Testis (tissue), 2 donors: ENCODE results near the gene SPINT4.

Experiments
- POLR2A ChIP-seq: fragments of 450-650 bp; IDR thresholded peaks from one replicate; pipeline ENCODE4 v1.6.1; 2017; ENCODE audit warnings: antibody characterized with exemption, mild to moderate bottlenecking, moderate library complexity
- TF ChIP-seq, protein P1 (sequence below), 3 experiments: fragments of 450-650 bp in 2 of 3; fragments of 200-600 bp in 1 of 3; sonication (generic) in 1 of 3; IDR thresholded peaks; one replicate each; pipeline ENCODE4 v1.5.1; 2016 to 2019; ENCODE audit warnings: antibody characterized with exemption in 3 of 3, mild to moderate bottlenecking in 2 of 3, moderate library complexity in 1 of 3

DNA sequence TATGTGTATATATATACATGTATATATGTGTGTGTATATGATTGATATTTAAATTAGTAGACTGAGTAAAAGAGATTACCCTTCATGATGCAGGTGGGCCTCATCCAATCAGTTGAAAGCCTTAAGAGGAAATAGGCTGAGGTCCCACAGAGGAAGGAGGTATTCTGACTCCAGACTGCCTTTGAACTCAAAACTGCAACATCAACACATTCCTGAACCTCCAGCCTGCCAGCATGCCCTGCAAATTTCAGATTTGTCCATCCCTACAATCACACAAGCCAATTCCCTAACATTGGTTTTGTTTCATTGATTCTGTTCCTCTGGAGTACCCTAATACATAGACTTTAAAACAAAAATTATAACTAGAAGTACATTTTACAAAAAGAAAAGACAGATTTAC is 22.9 kb downstream of the SPINT4 start:
- TF ChIP-seq, protein P1, sequence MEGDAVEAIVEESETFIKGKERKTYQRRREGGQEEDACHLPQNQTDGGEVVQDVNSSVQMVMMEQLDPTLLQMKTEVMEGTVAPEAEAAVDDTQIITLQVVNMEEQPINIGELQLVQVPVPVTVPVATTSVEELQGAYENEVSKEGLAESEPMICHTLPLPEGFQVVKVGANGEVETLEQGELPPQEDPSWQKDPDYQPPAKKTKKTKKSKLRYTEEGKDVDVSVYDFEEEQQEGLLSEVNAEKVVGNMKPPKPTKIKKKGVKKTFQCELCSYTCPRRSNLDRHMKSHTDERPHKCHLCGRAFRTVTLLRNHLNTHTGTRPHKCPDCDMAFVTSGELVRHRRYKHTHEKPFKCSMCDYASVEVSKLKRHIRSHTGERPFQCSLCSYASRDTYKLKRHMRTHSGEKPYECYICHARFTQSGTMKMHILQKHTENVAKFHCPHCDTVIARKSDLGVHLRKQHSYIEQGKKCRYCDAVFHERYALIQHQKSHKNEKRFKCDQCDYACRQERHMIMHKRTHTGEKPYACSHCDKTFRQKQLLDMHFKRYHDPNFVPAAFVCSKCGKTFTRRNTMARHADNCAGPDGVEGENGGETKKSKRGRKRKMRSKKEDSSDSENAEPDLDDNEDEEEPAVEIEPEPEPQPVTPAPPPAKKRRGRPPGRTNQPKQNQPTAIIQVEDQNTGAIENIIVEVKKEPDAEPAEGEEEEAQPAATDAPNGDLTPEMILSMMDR (IDR thresholded peaks at IDR 0.05): no peak
- no peak for TF ChIP-seq POLR2A
